Heart right ventricle (tissue), 16 donors: Measurements from ENCODE around the gene FOXJ1. TPM values are rescaled to one million over a fixed set of nuclear protein-coding genes. Genes with fewer than 3 reads are reported as not detected.

Experiments
- ATAC-seq, 8 donors: fragments of 200-7000 bp; cut with Tn5 transposase; one replicate each; pipeline ENCODE4 v1.9.1; 2020; ENCODE audit warnings: mild to moderate bottlenecking in 8 of 8, moderate library complexity in 8 of 8, moderate number of reproducible peaks in 1 of 8
- DNase-seq, 2 donors: peaks; one replicate each; pipeline ENCODE4 v3.0.0-alpha.2; 2020
- H3K27ac ChIP-seq, 10 donors: fragments of 200-600 bp; sonication (generic) in 2 of 10; one replicate each; pipeline versions ENCODE4 v1.5.0 to v1.8.0; 2020 to 2022; ENCODE audit warnings: mild to moderate bottlenecking in 3 of 10
- H3K27me3 ChIP-seq, 7 donors: fragments of 200-600 bp; one replicate each; pipeline ENCODE4 v1.8.0; 2021 to 2022; ENCODE audit warnings: mild to moderate bottlenecking in 2 of 7
- H3K36me3 ChIP-seq, 9 donors: fragments of 200-600 bp; sonication (generic) in 1 of 9; one replicate each; pipeline versions ENCODE4 v1.5.0 to v1.8.0; 2020 to 2022; ENCODE audit warnings: mild to moderate bottlenecking in 2 of 9
- H3K4me1 ChIP-seq, 9 donors: fragments of 200-600 bp; sonication (generic) in 1 of 9; one replicate each; pipeline versions ENCODE4 v1.5.0 to v1.8.0; 2020 to 2022; ENCODE audit warnings: mild to moderate bottlenecking in 4 of 9
- H3K4me3 ChIP-seq, 10 donors: fragments of 200-600 bp; sonication (generic) in 2 of 10; one replicate each; pipeline versions ENCODE4 v1.5.0 to v1.8.0; 2020 to 2022; ENCODE audit warnings: mild to moderate bottlenecking in 7 of 10, moderate library complexity in 2 of 10
- H3K9me3 ChIP-seq, 11 donors: fragments of 200-600 bp in 10 of 11; sonication (generic) in 2 of 11; one replicate each; pipeline versions ENCODE4 v1.5.0 to v1.8.0; 2013 to 2022; ENCODE audit warnings: mild to moderate bottlenecking in 2 of 11, control low read depth in 1 of 11, moderate library complexity in 1 of 11
- CTCF ChIP-seq, 9 donors: fragments of 200-600 bp; sonication (generic) in 2 of 9; IDR thresholded peaks; one replicate each; pipeline versions ENCODE4 v1.5.0 to v1.8.0; 2021 to 2022; ENCODE audit warnings: antibody characterized with exemption in 9 of 9, mild to moderate bottlenecking in 5 of 9, moderate library complexity in 1 of 9
- WGBS, 2 donors: extraction: QIAGEN DNeasy Blood & Tissue Kit; methylation state at CpG; one replicate each; pipeline ENCODE4 v1.1.7; 2013; ENCODE audit warnings: inconsistent platforms in 1 of 2; 5-methylcytosine and 5-hydroxymethylcytosine counted together
- intact Hi-C, 10 donors: fragments of 100-400 bp; cut with DNase I; formaldehyde crosslinking; loops; one replicate each; pipeline versions ENCODE4 v1.11.1 to v1.14.2; 2022
- polyA plus RNA-seq, 2 donors: library from polyadenylated mRNA; stranded (reverse); fragments of 200-250 nt; gene quantifications; one replicate each; pipeline ENCODE4 v1.2.3, GENCODE V29; 2013
- total RNA-seq, 10 donors: library from RNA; stranded (reverse); fragmentation: NEBNext Ultra II Directional in 3 of 10; extraction: Animal tissue kit (Norgen Biotek cat#: 25700) in 3 of 10; gene quantifications; one replicate each; pipeline versions ENCODE4 v1.2.1 to v1.2.4, GENCODE V29; 2021 to 2023
- donor health status: Arrhythmogenic right ventricular cardiomyopathy.
- donor health status: ischemic (EF 13 %, LVEDD 7.1; RV severe dilation, severe dysfunction).
- donor health status: healthy with polysubstance abuse.
- donor health status: DM: no; HTN: yes; CAD: no.
- donor health status: DM: no; HTN: no; CAD: no.
- donor health status: ischemic (EF 25% LVEDD 6.9; RV normal size, moderate dysfunction).
- donor health status: ischemic (EF 25% LVEDD 5.7; RV mildly dilated, moderate dysfunction).
- donor health status: healthy.
- donor health status: DM: yes; HTN: yes; CAD: no.
- donor health status: Ischemic cardiomyopathy.
- donor health status: ischemic (EF 35%, LVEDD 5.7; RV mildly dilated, moderate dysfunction).
- donor health status: nonischemic (EF 11% LVEDD 7.7; RV severe dilation, severe dysfunction).
- donor health status: DM: yes; HTN: yes; CAD: no.
- donor health status: PGD.
- donor health status: ischemic (EF 29% LVEDD 5.4; RV normal size, mild dysfunction).
- donor health status: nonischemic (EF 23%, LVEDD 6.1; RV moderate dilation, normal function).

The FOXJ1 gene
- total and polyA plus RNA-seq, 12 donors = 0.03 TPM; not detected in 11

- Histone ChIP-seq H3K27me3 (peaks cover 7 to 66% (median 59%) of the 10 kb centered on the region in 7 donors), H3K4me3 (no peak overlapping the region), H3K36me3 (no peaks in the 10 kb centered on the region), H3K27ac (no peak overlapping the region), H3K4me1 (peaks cover 0 to 31% (median 0%) of the 10 kb centered on the region in 9 donors), H3K9me3 (no peaks in the 10 kb centered on the region)
- no peak for TF ChIP-seq CTCF (IDR thresholded peaks at IDR 0.05)
- WGBS, 2 donors = 26 to 45% methylated on average over 21 of the region's 21 CpGs
- intact Hi-C loops = no loop called here
- ATAC-seq (peak in 1 of 8 donors; percentile 35), DNase-seq (no peak)
Measured at GRCh38 chr17:76131051-76131691, 9.9 kb downstream of the FOXJ1 start.

GRCh38 chr17:76130473-76130872, 10.6 kb downstream of the FOXJ1 start:
- ATAC-seq = no peak
- intact Hi-C loops = no loop called here
- H3K36me3 ChIP-seq = no peaks in the 10 kb centered on the region
- DNase-seq = no peak
- TF ChIP-seq CTCF (IDR thresholded peaks at IDR 0.05) = no peak
- peaks cover 0 to 31% (median 0%) of the 10 kb centered on the region in 9 donors for H3K4me1 ChIP-seq
- WGBS, 2 donors = 32 to 35% methylated on average over 12 to 13 of the region's 13 CpGs
- peaks cover 5 to 59% (median 52%) of the 10 kb centered on the region in 7 donors for H3K27me3 ChIP-seq
- H3K4me3 ChIP-seq = no peak overlapping the region
- no peak overlapping the region for H3K27ac ChIP-seq
- H3K9me3 ChIP-seq = no peaks in the 10 kb centered on the region

- Histone ChIP-seq H3K27me3 (peaks cover 0 to 14% (median 7%) of the 10 kb centered on the region in 7 donors), H3K36me3 (no peaks in the 10 kb centered on the region), H3K4me1 (peaks cover 3 to 24% (median 8%) of the 10 kb centered on the region in 9 donors), H3K27ac (no peak overlapping the region), H3K4me3 (no peak overlapping the region), H3K9me3 (no peaks in the 10 kb centered on the region)
- intact Hi-C loops = loop anchor here in 4 of 10 donors (2.0 to 10.0 kb wide), 2 partner anchors 23 to 49 kb away; no protein-coding TSS in a partner anchor
- 96 to 97% methylated on average over 1 of the region's 1 CpG for WGBS, 2 donors
- ATAC-seq (no peak), DNase-seq (no peak)
- no peak for TF ChIP-seq CTCF (IDR thresholded peaks at IDR 0.05)
Measured at GRCh38 chr17:76125922-76126321, 15.1 kb downstream of the FOXJ1 start.

GRCh38 chr17:76125391-76125675, 15.7 kb downstream of the FOXJ1 start:
- H3K27ac ChIP-seq = no peak overlapping the region
- no peaks in the 10 kb centered on the region for H3K36me3 ChIP-seq
- ATAC-seq (no peak), DNase-seq (no peak)
- H3K27me3 ChIP-seq = peaks cover 0 to 8% (median 1%) of the 10 kb centered on the region in 7 donors
- no peak overlapping the region for H3K4me3 ChIP-seq
- H3K9me3 ChIP-seq = no peaks in the 10 kb centered on the region
- no peak for TF ChIP-seq CTCF (IDR thresholded peaks at IDR 0.05)
- WGBS, 2 donors = 85 to 88% methylated on average over 5 of the region's 5 CpGs
- peaks cover 3 to 18% (median 6%) of the 10 kb centered on the region in 9 donors for H3K4me1 ChIP-seq
- intact Hi-C loops = loop anchor here in 4 of 10 donors (2.0 to 10.0 kb wide), 2 partner anchors 23 to 49 kb away; no protein-coding TSS in a partner anchor
